HCT116 (cell line): ENCODE results near the gene CHKA. TPM values are rescaled to one million over a fixed set of nuclear protein-coding genes. Genes with fewer than 3 reads are reported as not detected.

Experiments used
- ATAC-seq: fragments of 200-7000 bp; cut with Tn5 transposase; 2 replicates; pipeline ENCODE4 v1.9.1; 2020; ENCODE audit warnings: mild to moderate bottlenecking, moderate library complexity
- BruUV-seq: library from RNA; stranded (reverse); fragments of 400-500 nt; replicated peaks from 2 replicates; lab custom pipeline; 2021; lab: Mats Ljungman, UMichigan
- CTCF ChIA-PET: fragments of 300-600 bp; sonication (Branson Sonifier 250); formaldehyde crosslinking; loops from one replicate; lab custom pipeline; 2021; ENCODE audit warnings: antibody characterized with exemption; lab: Charles Lee
- POLR2A ChIA-PET: fragments of 300-600, 350-600 bp; sonication (Branson Sonifier 250); formaldehyde crosslinking; loops from one replicate; lab custom pipeline; 2021; ENCODE audit warnings: antibody characterized with exemption; lab: Charles Lee
- RAD21 ChIA-PET, 2 experiments: fragments of 300-600 bp; sonication (Branson Sonifier 250); formaldehyde crosslinking; loops; one replicate each; lab custom pipeline; 2023; ENCODE audit warnings: low total read pairs in 2 of 2; ENCODE audit not compliant: uncharacterized antibody in 2 of 2, unreplicated experiment in 2 of 2, low non-redundant PET in 1 of 2; lab: Charles Lee
- DNase-seq: peaks from one replicate; pipeline ENCODE4 v3.0.0-alpha.2; 2010; ENCODE audit warnings: low read depth, low spot score
- H2AFZ ChIP-seq: fragments of 200-600 bp; shearing (Covaris generic), sonication (generic); 2 replicates; pipeline ENCODE4 v1.6.1; 2017; ENCODE audit warnings: low read depth, mixed run types, mixed read lengths, antibody characterized with exemption, low read length; ENCODE audit not compliant: poor library complexity, severe bottlenecking
- H3K27ac ChIP-seq: 2 replicates; pipeline ENCODE4 v1.5.1; 2012; ENCODE audit warnings: low read depth, low read length
- H3K27me3 ChIP-seq: fragments of 200-600 bp; sonication (generic); 2 replicates; pipeline ENCODE4 v1.6.1; 2016; ENCODE audit warnings: mixed run types, low read length, mixed read lengths; ENCODE audit not compliant: insufficient read depth
- H3K36me3 ChIP-seq, 2 experiments: fragments of 200-500 bp in 1 of 2; fragments of 200-600 bp in 1 of 2; sonication (Bioruptor generic) in 1 of 2; sonication (generic) in 1 of 2; 2 replicates each; pipeline versions ENCODE4 v1.5.1 to v1.6.1; 2014 to 2016; ENCODE audit warnings: low read length in 2 of 2, inconsistent platforms in 1 of 2, mixed read lengths in 1 of 2, mixed run types in 1 of 2; ENCODE audit not compliant: insufficient read depth in 2 of 2, control insufficient read depth in 1 of 2
- H3K4me1 ChIP-seq, 2 experiments: fragments of 200-600 bp in 1 of 2; sonication (generic) in 1 of 2; 2 replicates each; pipeline versions ENCODE4 v1.5.1 to v1.6.1; 2012 to 2017; ENCODE audit warnings: low read length in 2 of 2, inconsistent platforms in 1 of 2, mild to moderate bottlenecking in 1 of 2, mixed read lengths in 1 of 2, mixed run types in 1 of 2, moderate library complexity in 1 of 2; ENCODE audit not compliant: insufficient read depth in 2 of 2, control insufficient read depth in 1 of 2
- H3K4me2 ChIP-seq: fragments of 200-600 bp; sonication (generic); 2 replicates; pipeline ENCODE4 v1.6.1; 2017; ENCODE audit warnings: mixed run types, low read length, mixed read lengths
- H3K4me3 ChIP-seq, 2 experiments: fragments of 200-600 bp in 1 of 2; sonication (generic) in 1 of 2; replicated peaks in 1 of 2; 2 replicates each; pipeline ENCODE4 v1.5.1; 2011 to 2016; ENCODE audit warnings: low read length in 2 of 2, control low read depth in 1 of 2, low read depth in 1 of 2, mild to moderate bottlenecking in 1 of 2, mixed read lengths in 1 of 2, mixed run types in 1 of 2
- H3K79me2 ChIP-seq: fragments of 200-600 bp; sonication (generic); 2 replicates; pipeline ENCODE4 v1.6.1; 2017; ENCODE audit warnings: mild to moderate bottlenecking, mixed run types, low read length, moderate library complexity, mixed read lengths; ENCODE audit not compliant: insufficient read depth
- H3K9ac ChIP-seq: fragments of 200-600 bp; sonication (generic); 2 replicates; pipeline ENCODE4 v1.6.1; 2016; ENCODE audit warnings: low read length, mixed read lengths
- H3K9me2 ChIP-seq: fragments of 200-600 bp; sonication (generic), shearing (Covaris generic); 2 replicates; pipeline ENCODE4 v1.6.1; 2017; ENCODE audit warnings: mixed run types, mild to moderate bottlenecking, moderate library complexity; ENCODE audit not compliant: insufficient read depth
- H3K9me3 ChIP-seq, 2 experiments: fragments of 200-500 bp in 1 of 2; fragments of 200-600 bp in 1 of 2; sonication (Bioruptor generic) in 1 of 2; sonication (generic) in 1 of 2; 2 replicates each; pipeline ENCODE4 v1.6.1; 2014 to 2017; ENCODE audit warnings: low read length in 2 of 2, mixed read lengths in 2 of 2, inconsistent platforms in 1 of 2, low read depth in 1 of 2, mild to moderate bottlenecking in 1 of 2, mixed run types in 1 of 2, moderate library complexity in 1 of 2; ENCODE audit not compliant: control insufficient read depth in 1 of 2, insufficient read depth in 1 of 2
- H4K20me1 ChIP-seq: fragments of 200-600 bp; sonication (generic), shearing (Covaris generic); 2 replicates; pipeline ENCODE4 v1.6.1; 2017; ENCODE audit warnings: mixed run types, mild to moderate bottlenecking, moderate library complexity; ENCODE audit not compliant: insufficient read depth
- CEBPB ChIP-seq: IDR thresholded peaks from 2 replicates; pipeline ENCODE4 v1.6.1; 2012; ENCODE audit warnings: low read depth
- EGR1 ChIP-seq: IDR thresholded peaks from 2 replicates; pipeline ENCODE4 v1.6.1; 2012; ENCODE audit warnings: low read depth
- EZH2 ChIP-seq: fragments of 200-600 bp; sonication (generic); IDR thresholded peaks from 2 replicates; pipeline ENCODE4 v1.6.1; 2017; ENCODE audit warnings: antibody characterized with exemption, mixed run types
- FOSL1 ChIP-seq: IDR thresholded peaks from 2 replicates; pipeline ENCODE4 v1.6.1; 2012; ENCODE audit warnings: low read depth
- JUND ChIP-seq: IDR thresholded peaks from 2 replicates; pipeline ENCODE4 v1.6.1; 2012
- POLR2A ChIP-seq: IDR thresholded peaks from 2 replicates; pipeline ENCODE4 v1.7.0; 2011; ENCODE audit warnings: borderline replicate concordance; ENCODE audit not compliant: insufficient read depth, insufficient read length; ENCODE audit errors: extremely low read depth
- POLR2AphosphoS5 ChIP-seq: IDR thresholded peaks from 2 replicates; pipeline ENCODE4 v1.6.1; 2011; ENCODE audit warnings: mild to moderate bottlenecking, low read depth, low read length, moderate library complexity
- SRF ChIP-seq: IDR thresholded peaks from 2 replicates; pipeline ENCODE4 v1.6.1; 2012; ENCODE audit warnings: low read depth
- YY1 ChIP-seq: IDR thresholded peaks from 2 replicates; pipeline ENCODE4 v1.6.1; 2011; ENCODE audit warnings: low read length, low read depth, moderate library complexity, mild to moderate bottlenecking; ENCODE audit not compliant: insufficient replicate concordance; ENCODE audit errors: extremely low read depth
- ZFX ChIP-seq: fragments of 450-650 bp; IDR thresholded peaks from 2 replicates; pipeline ENCODE4 v1.6.1; 2017
- intact Hi-C: fragments of 100-400 bp; cut with micrococcal nuclease; formaldehyde crosslinking; loops from 2 replicates; pipeline ENCODE4 v1.10.0; 2022
- total RNA-seq: library from RNA; stranded (reverse); gene quantifications from one replicate; pipeline ENCODE4 v1.2.1, GENCODE V29; 2021; ENCODE audit not compliant: unreplicated experiment
- TF ChIP-seq, protein P1 (sequence below): IDR thresholded peaks from 2 replicates; pipeline ENCODE4 v1.6.1; 2012; ENCODE audit warnings: low read depth
- TF ChIP-seq, protein P2 (sequence below): IDR thresholded peaks from 2 replicates; pipeline ENCODE4 v1.6.1; 2012

The CHKA gene
- total RNA-seq, 1 experiment from 2014 or later, result 33.1 TPM

DNA sequence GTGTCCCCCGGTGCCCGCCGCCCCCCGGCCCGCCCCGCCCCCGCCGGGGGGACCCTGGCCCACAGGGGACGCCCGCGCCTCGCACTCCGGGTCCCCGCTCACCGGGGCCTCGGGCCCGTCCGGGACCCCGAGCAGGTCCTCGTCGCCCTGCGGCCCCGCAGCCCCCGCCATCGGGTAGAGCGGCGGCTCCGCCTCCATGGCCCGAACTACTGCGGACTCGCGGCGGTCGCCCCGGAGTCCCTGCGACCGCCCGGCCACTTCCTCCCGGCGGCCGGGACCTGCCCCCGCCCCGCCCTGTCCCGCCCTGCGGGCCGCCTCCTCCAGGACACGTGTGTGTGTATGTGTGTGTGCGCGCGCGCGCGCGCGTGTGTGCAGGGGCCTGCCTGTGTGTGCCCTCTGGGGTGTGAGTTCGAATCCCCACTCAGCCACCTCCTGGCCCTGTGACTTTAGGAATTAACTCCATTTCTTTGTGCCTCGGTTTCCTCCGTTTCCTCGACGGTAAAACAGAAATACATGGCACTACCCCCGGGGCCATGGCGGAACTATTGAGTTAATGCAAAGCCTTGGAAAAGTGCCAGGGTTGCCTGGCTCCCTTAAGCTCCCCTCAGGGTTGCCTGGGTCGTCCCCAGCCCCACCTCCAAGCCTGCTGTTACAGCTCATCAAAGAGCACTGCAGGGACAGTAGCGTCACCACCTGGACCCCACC lies 117.2 kb downstream of the CHKA start, which contains the start of gene UNC93B1:
TSS of gene UNC93B1 (minus strand) at position 252 of the 705 bp plus-strand sequence. CDS start at position 198, 54 bp downstream.
- Histone ChIP-seq H3K4me1 (peaks cover 24 to 37% of the 10 kb centered on the region in 2 experiments), H3K9ac (peak within 1 kb of the TSS; percentile 78), H3K36me3 (no peaks in the 10 kb centered on the region), H3K4me2 (peak within 1 kb of the TSS; percentile 98), H3K79me2 (0 out of 2 replicates have a peak, but pooled peaks cover 4% of the 10 kb centered on the region), H3K4me3 (peak within 1 kb of the TSS; percentile 58 to 78), H4K20me1 (no peaks in the 10 kb centered on the region), H3K27ac (peak within 1 kb of the TSS; percentile 77), H2AFZ (no peak within 1 kb of the TSS), H3K9me3 (no peaks in the 10 kb centered on the region), H3K27me3 (no peaks in the 10 kb centered on the region), H3K9me2 (no peaks in the 10 kb centered on the region)
- no TSS peak for BruUV-seq
- POLR2A ChIA-PET, result interaction anchor here (1.5 kb wide), 1 partner anchor 10 kb away, joined by 3 read pairs; no protein-coding TSS in a partner anchor
- intact Hi-C loops, result no loop called here
- RAD21 ChIA-PET, result no interaction called here
- TF ChIP-seq JUND (no peak), YY1 (peak; percentile 43), ZFX (0 out of 2 replicates have a peak, but pooled peaks have one; percentile 40), FOSL1 (no peak), POLR2AphosphoS5 (peak; percentile 84)
- DNase-seq, result peak; percentile 67
- CTCF ChIA-PET, result no interaction called here
- ATAC-seq, result peak; percentile 82

DNA sequence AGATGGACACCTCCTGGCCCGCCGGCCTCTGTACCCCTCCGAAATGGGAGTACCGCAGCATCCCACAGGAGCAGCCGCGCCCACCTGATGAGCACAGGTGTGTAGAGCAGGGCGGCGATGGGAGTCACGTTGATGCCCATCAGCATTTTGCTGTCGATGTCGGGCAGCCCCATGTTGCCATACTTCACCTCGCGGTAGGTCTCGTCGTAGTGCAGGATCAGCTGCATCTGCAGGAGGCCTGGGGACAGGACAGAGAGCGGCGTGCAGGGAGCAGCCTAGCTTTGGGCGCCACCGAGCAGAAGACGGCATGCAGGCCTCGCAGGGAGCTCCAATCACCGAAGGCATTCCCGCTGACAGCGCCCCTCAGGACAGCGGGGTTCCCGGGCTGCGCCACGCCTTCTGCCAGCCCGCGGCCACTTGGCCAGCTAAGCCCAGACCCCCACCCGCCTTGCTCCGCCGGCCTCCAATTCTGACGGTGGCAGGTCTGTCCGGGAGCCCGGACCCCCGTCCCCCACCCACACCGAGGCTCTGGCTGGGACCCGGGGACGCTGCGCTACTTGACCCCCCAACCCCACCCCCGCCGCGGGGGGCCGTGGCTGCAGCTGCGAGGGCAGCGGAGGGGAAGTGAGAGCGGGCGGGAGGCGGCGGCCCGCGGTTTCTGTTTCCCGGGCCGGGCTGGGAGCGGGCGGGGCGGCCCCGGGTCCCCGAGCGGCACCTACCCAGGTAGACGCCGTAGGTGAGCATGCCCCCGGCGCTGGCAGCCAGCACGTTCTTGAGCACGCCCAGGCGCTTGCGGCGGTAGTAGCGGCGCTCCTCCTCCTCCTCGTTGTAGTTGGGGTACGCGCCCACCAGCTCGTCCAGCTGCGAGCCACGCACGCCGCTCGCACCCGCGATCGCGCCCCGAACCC lies 118.0 kb downstream of the CHKA start:
- no peaks in the 10 kb centered on the region for H4K20me1 ChIP-seq
- BruUV-seq, result no TSS peak
- DNase-seq (no peak), ATAC-seq (peak; percentile 57)
- H3K9me3 ChIP-seq, result no peaks in the 10 kb centered on the region
- no peak overlapping the region for H2AFZ ChIP-seq
- ChIA-PET POLR2A (no interaction called here), RAD21 (no interaction called here), CTCF (interaction anchor here (1.2 kb wide), 1 partner anchor 48 kb away, joined by 3 read pairs; no protein-coding TSS in a partner anchor)
- H3K27ac ChIP-seq, result peak overlapping the region; percentile 77
- H3K79me2 ChIP-seq, result 0 out of 2 replicates have a peak, but pooled peaks cover 4% of the 10 kb centered on the region
- H3K36me3 ChIP-seq, result no peaks in the 10 kb centered on the region
- H3K9me2 ChIP-seq, result no peaks in the 10 kb centered on the region
- H3K4me3 ChIP-seq, result peak overlapping the region; percentile 58 to 78
- no peaks in the 10 kb centered on the region for H3K27me3 ChIP-seq
- peak overlapping the region; percentile 98 for H3K4me2 ChIP-seq
- H3K4me1 ChIP-seq, result peaks cover 18 to 31% of the 10 kb centered on the region in 2 experiments
- intact Hi-C loops, result no loop called here
- H3K9ac ChIP-seq, result peak overlapping the region; percentile 78
- TF ChIP-seq JUND (no peak), CEBPB (no peak), EGR1 (no peak), SRF (no peak), POLR2AphosphoS5 (no peak), POLR2A (no peak), EZH2 (no peak)
- TF ChIP-seq, protein P1, sequence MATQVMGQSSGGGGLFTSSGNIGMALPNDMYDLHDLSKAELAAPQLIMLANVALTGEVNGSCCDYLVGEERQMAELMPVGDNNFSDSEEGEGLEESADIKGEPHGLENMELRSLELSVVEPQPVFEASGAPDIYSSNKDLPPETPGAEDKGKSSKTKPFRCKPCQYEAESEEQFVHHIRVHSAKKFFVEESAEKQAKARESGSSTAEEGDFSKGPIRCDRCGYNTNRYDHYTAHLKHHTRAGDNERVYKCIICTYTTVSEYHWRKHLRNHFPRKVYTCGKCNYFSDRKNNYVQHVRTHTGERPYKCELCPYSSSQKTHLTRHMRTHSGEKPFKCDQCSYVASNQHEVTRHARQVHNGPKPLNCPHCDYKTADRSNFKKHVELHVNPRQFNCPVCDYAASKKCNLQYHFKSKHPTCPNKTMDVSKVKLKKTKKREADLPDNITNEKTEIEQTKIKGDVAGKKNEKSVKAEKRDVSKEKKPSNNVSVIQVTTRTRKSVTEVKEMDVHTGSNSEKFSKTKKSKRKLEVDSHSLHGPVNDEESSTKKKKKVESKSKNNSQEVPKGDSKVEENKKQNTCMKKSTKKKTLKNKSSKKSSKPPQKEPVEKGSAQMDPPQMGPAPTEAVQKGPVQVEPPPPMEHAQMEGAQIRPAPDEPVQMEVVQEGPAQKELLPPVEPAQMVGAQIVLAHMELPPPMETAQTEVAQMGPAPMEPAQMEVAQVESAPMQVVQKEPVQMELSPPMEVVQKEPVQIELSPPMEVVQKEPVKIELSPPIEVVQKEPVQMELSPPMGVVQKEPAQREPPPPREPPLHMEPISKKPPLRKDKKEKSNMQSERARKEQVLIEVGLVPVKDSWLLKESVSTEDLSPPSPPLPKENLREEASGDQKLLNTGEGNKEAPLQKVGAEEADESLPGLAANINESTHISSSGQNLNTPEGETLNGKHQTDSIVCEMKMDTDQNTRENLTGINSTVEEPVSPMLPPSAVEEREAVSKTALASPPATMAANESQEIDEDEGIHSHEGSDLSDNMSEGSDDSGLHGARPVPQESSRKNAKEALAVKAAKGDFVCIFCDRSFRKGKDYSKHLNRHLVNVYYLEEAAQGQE, result no peak
- TF ChIP-seq, protein P2, sequence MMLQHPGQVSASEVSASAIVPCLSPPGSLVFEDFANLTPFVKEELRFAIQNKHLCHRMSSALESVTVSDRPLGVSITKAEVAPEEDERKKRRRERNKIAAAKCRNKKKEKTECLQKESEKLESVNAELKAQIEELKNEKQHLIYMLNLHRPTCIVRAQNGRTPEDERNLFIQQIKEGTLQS, result no peak
